Ectodermal cell (in vitro differentiated cells): ENCODE results near the gene PTX4.

ENCODE experiments used
- H3K27ac ChIP-seq: 2 replicates; pipeline ENCODE4 v1.7.0; 2013; ENCODE audit warnings: mild to moderate bottlenecking, low read depth, low read length; ENCODE audit not compliant: insufficient read depth, poor library complexity, severe bottlenecking
- H3K27me3 ChIP-seq: 2 replicates; pipeline ENCODE4 v1.7.0; 2013; ENCODE audit warnings: mild to moderate bottlenecking, low read length; ENCODE audit not compliant: insufficient read depth, control insufficient read depth, poor library complexity, severe bottlenecking
- H3K36me3 ChIP-seq: one replicate; pipeline ENCODE4 v1.7.0; 2013; ENCODE audit warnings: low read length; ENCODE audit not compliant: control insufficient read depth, insufficient read depth
- H3K4me1 ChIP-seq: one replicate; pipeline ENCODE4 v1.7.0; 2013; ENCODE audit warnings: low read length; ENCODE audit not compliant: control insufficient read depth, insufficient read depth
- H3K4me3 ChIP-seq: 2 replicates; pipeline ENCODE4 v1.7.0; 2013; ENCODE audit warnings: low read depth, low read length, control low read depth; ENCODE audit not compliant: insufficient read depth
- H3K9me3 ChIP-seq: 2 replicates; pipeline ENCODE4 v1.7.0; 2013; ENCODE audit warnings: mild to moderate bottlenecking, low read length, moderate library complexity; ENCODE audit not compliant: control insufficient read depth
- WGBS, 2 experiments: methylation state at CpG; one replicate each; pipeline ENCODE4 v1.1.7; 2013; ENCODE audit warnings: missing lambda C conversion rate in 2 of 2; 5-methylcytosine and 5-hydroxymethylcytosine counted together

The PTX4 gene

GRCh38 chr16:1509307-1510221 lies 20.8 kb upstream of the PTX4 start:
- Histone ChIP-seq H3K27me3 (no peaks in the 10 kb centered on the region), H3K4me1 (no peaks in the 10 kb centered on the region), H3K27ac (no peak overlapping the region), H3K4me3 (no peak overlapping the region), H3K36me3 (peaks cover 4% of the 10 kb centered on the region), H3K9me3 (no peaks in the 10 kb centered on the region)
- 91% methylated on average over 44 of the region's 44 CpGs for WGBS, 2 experiments

GRCh38 chr16:1508494-1509187 lies 19.9 kb upstream of the PTX4 start:
- WGBS, 2 experiments = 95% methylated on average over 24 of the region's 24 CpGs
- peaks cover 2% of the 10 kb centered on the region for H3K36me3 ChIP-seq

GRCh38 chr16:1506494-1507213 lies 17.9 kb upstream of the PTX4 start:
- H3K27me3 ChIP-seq = no peaks in the 10 kb centered on the region
- H3K4me3 ChIP-seq = no peak overlapping the region
- 95 to 96% methylated on average over 37 of the region's 37 CpGs for WGBS, 2 experiments
- no peaks in the 10 kb centered on the region for H3K9me3 ChIP-seq
- no peak overlapping the region for H3K27ac ChIP-seq
- H3K36me3 ChIP-seq = peaks cover 20% of the 10 kb centered on the region
- H3K4me1 ChIP-seq = no peaks in the 10 kb centered on the region

More at GRCh38 chr16:1508494-1509187, 19.9 kb upstream of the PTX4 start:
- no peak overlapping the region for H3K4me3 ChIP-seq
- no peaks in the 10 kb centered on the region for H3K4me1 ChIP-seq
- H3K9me3 ChIP-seq = no peaks in the 10 kb centered on the region
- no peak overlapping the region for H3K27ac ChIP-seq
- no peaks in the 10 kb centered on the region for H3K27me3 ChIP-seq

GRCh38 chr16:1505912-1506311 lies 17.2 kb upstream of the PTX4 start:
- Histone ChIP-seq H3K4me3 (no peak overlapping the region), H3K36me3 (peaks cover 23% of the 10 kb centered on the region), H3K9me3 (no peaks in the 10 kb centered on the region), H3K27ac (no peak overlapping the region), H3K27me3 (no peaks in the 10 kb centered on the region), H3K4me1 (no peaks in the 10 kb centered on the region)
- 95 to 96% methylated on average over 22 of the region's 22 CpGs for WGBS, 2 experiments

GRCh38 chr16:1505073-1505844 lies 16.5 kb upstream of the PTX4 start:
- no peak overlapping the region for H3K4me3 ChIP-seq
- H3K27me3 ChIP-seq = no peaks in the 10 kb centered on the region
- no peak overlapping the region for H3K27ac ChIP-seq
- no peaks in the 10 kb centered on the region for H3K4me1 ChIP-seq
- H3K9me3 ChIP-seq = no peaks in the 10 kb centered on the region
- 96% methylated on average over 37 of the region's 37 CpGs for WGBS, 2 experiments
- H3K36me3 ChIP-seq = peaks cover 23% of the 10 kb centered on the region

GRCh38 chr16:1503110-1503955 lies 14.6 kb upstream of the PTX4 start:
- no peaks in the 10 kb centered on the region for H3K27me3 ChIP-seq
- WGBS, 2 experiments = 96 to 97% methylated on average over 37 of the region's 37 CpGs
- peaks cover 23% of the 10 kb centered on the region for H3K36me3 ChIP-seq
- H3K4me3 ChIP-seq = no peak overlapping the region
- H3K9me3 ChIP-seq = no peaks in the 10 kb centered on the region
- H3K27ac ChIP-seq = no peak overlapping the region
- H3K4me1 ChIP-seq = no peaks in the 10 kb centered on the region

GRCh38 chr16:1502092-1503004 lies 13.6 kb upstream of the PTX4 start:
- Histone ChIP-seq H3K27ac (no peak overlapping the region), H3K4me1 (no peaks in the 10 kb centered on the region), H3K9me3 (no peaks in the 10 kb centered on the region), H3K4me3 (no peak overlapping the region), H3K27me3 (no peaks in the 10 kb centered on the region), H3K36me3 (peaks cover 24% of the 10 kb centered on the region)
- WGBS, 2 experiments = 96% methylated on average over 42 of the region's 42 CpGs

- H3K4me3 ChIP-seq = no peak overlapping the region
- no peaks in the 10 kb centered on the region for H3K4me1 ChIP-seq
- H3K36me3 ChIP-seq = peaks cover 31% of the 10 kb centered on the region
- no peaks in the 10 kb centered on the region for H3K9me3 ChIP-seq
- 96% methylated on average over 23 of the region's 23 CpGs for WGBS, 2 experiments
- H3K27me3 ChIP-seq = no peaks in the 10 kb centered on the region
- no peak overlapping the region for H3K27ac ChIP-seq
Observed at GRCh38 chr16:1501630-1502029, 12.9 kb upstream of the PTX4 start.
